WI38 (cell line): ENCODE results near the gene METRN.
"Not testable (repeated sequence)": the region's sequence is repeated elsewhere in the genome, so short reads cannot be mapped to it uniquely, and the experiment has no call there.

ENCODE experiments used
- H3K4me3 ChIP-seq: 2 replicates; pipeline ENCODE4 v1.5.1; 2011; ENCODE audit warnings: low read depth, mild to moderate bottlenecking, control low read depth, low read length
- TF ChIP-seq, protein P1 (sequence below): IDR thresholded peaks from 2 replicates; pipeline ENCODE4 v1.5.1; 2012; ENCODE audit warnings: low read depth, mild to moderate bottlenecking, control low read depth, low read length

Gene METRN

DNA sequence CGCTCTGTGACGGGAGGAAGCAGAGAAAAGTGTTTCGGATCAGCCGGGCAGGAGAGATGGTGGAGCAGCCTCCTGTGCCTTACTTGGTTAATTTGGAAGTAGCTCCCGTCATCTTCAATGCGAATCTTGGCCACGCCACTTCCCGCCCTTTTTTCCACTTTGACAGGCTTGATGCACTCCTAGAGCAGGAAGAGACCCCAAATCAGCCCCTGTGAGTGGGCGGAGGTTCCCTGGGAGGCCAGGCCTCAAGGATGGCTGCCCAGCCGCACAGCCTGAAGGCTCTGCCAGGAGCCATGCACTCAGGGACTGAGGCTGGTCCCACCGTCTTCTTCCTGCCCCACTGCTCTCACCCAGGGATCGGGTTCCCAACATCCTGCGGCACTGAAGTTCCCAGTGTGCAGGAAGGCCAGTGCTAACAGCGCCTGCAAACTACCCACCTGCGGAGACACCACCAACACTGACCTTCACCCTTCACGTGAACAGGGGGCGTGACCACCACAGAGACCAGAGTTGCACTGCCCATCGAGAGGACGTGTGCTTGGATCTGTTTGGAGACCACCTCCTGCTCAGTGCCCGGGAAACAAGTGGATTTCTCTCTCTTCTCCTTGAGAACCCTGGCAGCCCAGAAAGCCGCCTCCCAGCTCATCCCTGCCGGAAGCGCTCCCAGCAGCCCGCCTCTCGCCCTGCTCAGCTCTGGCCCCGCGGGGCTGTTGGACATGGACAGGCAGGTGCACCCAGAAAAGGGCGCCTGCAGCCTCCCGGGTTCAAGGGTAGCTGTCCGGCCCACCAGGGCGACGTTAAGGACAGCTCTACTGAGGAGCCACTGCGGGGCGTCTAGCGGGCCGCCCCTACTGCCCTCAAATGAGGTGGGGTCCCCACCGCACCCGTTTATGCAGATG, 24.9 kb downstream of the METRN start:
- TF ChIP-seq, protein P1, sequence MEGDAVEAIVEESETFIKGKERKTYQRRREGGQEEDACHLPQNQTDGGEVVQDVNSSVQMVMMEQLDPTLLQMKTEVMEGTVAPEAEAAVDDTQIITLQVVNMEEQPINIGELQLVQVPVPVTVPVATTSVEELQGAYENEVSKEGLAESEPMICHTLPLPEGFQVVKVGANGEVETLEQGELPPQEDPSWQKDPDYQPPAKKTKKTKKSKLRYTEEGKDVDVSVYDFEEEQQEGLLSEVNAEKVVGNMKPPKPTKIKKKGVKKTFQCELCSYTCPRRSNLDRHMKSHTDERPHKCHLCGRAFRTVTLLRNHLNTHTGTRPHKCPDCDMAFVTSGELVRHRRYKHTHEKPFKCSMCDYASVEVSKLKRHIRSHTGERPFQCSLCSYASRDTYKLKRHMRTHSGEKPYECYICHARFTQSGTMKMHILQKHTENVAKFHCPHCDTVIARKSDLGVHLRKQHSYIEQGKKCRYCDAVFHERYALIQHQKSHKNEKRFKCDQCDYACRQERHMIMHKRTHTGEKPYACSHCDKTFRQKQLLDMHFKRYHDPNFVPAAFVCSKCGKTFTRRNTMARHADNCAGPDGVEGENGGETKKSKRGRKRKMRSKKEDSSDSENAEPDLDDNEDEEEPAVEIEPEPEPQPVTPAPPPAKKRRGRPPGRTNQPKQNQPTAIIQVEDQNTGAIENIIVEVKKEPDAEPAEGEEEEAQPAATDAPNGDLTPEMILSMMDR: no peak
- peak overlapping the region; percentile 91 for H3K4me3 ChIP-seq

GRCh38 chr16:740459-740763, 25.5 kb downstream of the METRN start:
- peak overlapping the region; percentile 91 for H3K4me3 ChIP-seq
- TF ChIP-seq, protein P1: no peak

GRCh38 chr16:740764-741505, 26.0 kb downstream of the METRN start, which contains the start of gene CIAO3:
Gene CIAO3 (minus strand): TSS chr16:740997. CDS start chr16:740985, 12 bp downstream.
- peak within 1 kb of the TSS; percentile 91 for H3K4me3 ChIP-seq
- TF ChIP-seq, protein P1: peak; percentile 78

GRCh38 chr16:741986-742629, 27.2 kb downstream of the METRN start:
- H3K4me3 ChIP-seq: no peak overlapping the region
- TF ChIP-seq, protein P1: no peak

GRCh38 chr16:742894-743293, 28.0 kb downstream of the METRN start:
- H3K4me3 ChIP-seq: not testable (repeated sequence)

DNA sequence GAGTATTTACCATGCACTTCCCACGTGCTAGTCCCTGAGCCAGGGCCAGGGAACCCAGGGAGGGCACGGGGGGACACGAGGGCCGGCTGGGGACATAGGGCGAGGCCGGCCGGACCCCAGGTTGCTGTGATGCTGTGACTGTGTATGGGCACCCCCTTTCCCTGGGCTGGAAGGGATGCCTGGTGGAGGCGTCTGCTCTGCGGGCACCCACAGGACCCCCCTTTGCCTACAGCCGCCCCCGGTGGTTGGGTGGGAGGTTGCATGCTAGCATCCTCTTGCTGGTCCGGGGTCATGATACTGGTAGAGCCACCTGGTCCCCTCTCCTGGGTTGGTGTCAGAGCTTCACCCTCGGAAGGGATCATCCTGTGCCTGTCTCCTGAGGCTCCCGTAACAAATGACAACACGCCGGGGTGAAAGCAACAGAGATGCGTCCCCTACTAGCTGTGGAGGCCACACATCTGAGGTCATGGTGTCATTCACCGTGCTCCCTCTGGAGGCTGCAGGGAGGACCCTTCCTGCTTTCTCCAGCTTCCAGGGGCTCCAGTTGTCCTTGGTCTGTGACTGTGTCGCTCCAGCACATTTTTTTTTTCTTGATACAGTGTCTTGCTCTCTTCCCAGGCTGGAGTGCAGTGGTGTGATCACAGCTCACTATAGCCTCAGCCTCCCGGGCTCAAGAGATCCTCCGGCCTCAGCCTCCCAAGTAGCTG, 29.0 kb downstream of the METRN start:
- TF ChIP-seq, protein P1: no peak
- no peak overlapping the region for H3K4me3 ChIP-seq

GRCh38 chr16:745739-746138, 30.8 kb downstream of the METRN start:
- H3K4me3 ChIP-seq: no peak overlapping the region

More at GRCh38 chr16:745739-746138, 30.8 kb downstream of the METRN start:
- TF ChIP-seq, protein P1: no peak
